D341Med (cell line): ENCODE measurements around the gene DRC7.
"Not testable (repeated sequence)": the region's sequence is repeated elsewhere in the genome, so short reads cannot be mapped to it uniquely, and the experiment has no call there.

Experiments
- DNase-seq: peaks from one replicate; pipeline ENCODE4 v3.0.0; 2012; ENCODE audit warnings: low spot score

The DRC7 gene

DNA sequence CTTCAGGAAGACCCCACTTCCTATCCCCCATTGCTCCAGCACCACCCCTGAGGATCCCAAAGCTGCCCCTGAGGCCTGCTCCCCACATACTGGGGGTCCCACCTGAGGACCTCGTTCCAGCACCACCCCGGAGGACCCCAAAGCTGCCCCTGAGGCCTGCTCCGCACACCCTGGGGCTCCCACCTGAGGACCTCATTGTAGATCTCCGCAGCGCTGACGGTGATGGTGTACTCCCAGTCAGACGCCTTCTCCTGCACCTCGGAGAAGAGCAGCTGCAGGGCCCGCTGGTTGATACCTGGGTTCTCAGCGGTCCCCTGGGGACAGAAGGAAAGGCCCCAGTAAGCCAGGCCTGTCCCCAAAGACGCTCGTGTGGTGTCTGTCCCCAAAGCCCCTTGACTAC lies 67.4 kb downstream of the DRC7 start:
- DNase-seq: no peak

DNA sequence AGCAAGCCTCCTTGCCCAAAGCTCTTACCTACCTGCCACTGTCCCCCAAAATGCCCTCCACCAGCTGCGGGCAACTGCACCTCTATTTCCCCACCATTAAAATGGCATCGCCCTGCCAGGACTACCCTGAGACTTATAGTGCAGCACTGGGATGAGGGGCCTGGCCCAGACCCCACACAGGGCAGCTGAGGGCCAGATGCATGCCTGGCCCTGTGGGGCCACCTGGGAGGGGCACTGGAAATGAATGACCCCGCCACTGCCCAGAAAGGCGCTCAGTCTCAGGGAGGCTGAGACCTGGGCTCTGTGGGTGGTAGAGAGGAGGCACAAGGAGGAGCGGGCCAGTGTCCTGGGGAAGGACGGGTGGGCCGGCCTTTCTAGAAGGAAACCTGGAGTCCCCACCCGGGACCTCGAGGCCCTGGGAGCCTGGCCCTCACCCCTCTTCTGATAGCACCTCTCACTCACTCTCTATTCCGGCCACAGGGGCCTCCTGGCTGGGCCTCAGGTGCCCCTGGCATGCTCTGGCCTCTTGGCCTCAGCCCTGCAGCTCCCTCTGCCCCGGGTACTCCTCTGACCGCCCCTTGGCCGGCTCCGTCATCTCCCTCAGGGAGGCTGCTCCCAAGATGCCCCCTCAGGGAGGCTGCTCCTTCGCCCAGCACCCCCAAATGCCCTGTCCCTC lies 67.9 kb downstream of the DRC7 start:
- no peak for DNase-seq

DNA sequence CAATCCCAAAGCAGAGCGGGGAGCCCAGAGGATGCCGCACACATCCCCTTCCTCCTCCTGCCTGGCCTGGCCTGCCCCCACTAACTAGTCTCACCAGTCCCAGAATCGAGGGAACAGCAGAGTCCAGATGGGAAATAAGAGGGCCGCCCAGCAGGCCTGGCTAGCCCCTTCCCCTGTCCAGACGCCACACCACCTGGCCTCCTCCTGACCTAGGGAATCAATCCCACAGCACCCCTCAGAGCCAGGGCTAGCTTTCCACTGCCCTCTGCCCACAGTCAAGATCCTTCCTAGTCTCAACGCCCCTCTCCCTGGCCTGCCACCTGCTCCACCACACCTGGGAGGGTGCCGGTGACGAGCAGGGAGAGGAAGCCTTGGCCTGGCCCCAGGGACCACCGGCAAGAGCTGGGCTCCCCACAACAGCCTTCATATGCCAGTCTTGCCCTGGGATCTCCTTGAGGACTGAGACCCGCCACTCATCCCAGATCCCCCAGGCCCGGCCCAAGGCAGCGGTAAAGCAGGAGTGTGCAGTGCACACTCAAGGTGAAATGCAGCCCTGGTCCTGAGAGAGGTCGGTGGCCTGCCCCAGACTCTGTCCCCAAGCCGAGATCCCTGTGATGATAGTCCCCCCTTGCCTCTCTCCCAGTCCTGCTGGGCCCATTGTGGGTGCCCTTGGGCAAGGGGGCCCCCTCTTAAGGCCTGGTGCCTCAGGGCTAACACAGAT lies 68.8 kb downstream of the DRC7 start:
- no peak for DNase-seq

DNA sequence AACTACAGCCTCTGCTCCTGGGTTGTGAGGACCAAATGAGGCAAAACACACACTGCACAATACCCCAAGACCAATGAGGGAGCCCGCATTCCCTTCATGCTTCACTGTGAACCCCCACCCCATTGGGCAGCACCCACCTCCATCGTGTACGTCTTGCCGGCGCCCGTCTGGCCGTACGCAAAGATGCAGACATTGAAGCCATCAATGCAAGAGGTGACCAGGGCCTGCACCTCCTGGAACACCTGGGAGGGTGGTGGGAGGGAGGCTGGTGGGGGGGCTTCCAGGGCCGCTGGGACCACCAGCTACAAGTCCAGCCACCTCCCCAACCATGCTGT lies 69.4 kb downstream of the DRC7 start:
- no peak for DNase-seq

DNA sequence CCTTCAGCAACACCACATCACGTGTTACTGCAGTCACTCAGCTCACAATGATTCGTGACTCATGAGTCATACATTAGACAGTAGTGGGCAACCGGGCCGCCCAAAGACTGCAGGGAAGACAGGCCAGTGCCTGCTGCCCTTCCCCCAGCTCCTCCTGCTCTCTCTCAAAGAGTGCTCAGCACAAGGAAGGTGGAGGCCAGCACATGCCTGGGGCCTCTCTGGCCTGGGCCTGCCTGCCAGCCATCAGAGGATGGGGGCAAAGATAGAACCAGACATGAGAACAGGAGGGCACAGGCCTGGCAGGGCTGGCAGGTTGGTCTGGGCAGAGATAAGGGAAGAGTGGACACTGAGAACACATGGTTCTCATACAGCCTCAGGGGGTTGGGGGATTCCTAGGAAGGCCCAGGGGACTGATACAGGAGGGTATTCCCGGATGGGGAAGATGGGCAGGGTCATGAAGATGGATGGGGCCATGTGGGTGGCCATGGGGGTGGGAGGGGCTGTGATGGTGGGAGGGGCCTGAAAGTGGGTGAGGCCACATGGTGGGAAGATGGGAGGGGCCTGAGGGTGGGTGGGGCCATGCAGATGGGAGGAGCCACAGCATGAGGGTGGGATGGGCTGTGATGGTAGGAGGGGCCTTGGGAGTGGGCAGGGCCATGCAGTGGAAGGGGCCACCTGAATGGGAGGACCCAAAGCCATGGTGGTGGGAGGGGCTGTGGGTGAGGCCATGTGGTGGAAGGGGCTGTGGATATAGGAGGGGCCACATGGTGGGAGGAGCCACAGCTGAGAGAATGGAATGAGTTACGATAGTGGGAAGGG lies 69.9 kb downstream of the DRC7 start:
- DNase-seq: peak; percentile 53

DNA sequence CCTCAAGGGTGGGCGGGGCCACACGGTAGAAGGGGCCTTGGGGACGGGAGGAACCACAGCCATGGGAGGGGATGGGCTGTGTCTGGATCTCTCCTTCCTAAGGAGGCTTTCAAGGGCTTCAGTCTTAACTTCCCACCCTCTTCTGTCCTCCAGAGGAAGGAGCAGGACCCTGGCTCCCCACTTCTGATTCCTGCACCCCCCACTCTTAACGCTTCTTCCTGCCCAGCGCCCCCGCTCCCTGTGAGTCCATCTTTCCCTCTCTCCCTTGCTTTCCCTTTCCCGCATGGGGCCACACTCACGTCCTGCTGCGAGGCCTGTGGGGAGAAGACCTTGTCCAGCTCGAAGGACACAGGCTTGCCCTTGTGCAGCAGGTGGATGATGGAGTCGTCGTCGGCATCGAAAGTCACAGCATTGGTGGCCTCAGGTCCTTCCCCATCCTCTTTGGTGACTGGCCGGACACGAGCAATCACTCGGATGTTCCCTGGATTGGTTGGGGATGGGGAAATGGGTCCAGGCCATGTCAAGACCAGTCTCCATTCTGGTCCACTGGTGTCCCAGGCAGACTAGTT lies 70.6 kb downstream of the DRC7 start:
- no peak for DNase-seq

DNA sequence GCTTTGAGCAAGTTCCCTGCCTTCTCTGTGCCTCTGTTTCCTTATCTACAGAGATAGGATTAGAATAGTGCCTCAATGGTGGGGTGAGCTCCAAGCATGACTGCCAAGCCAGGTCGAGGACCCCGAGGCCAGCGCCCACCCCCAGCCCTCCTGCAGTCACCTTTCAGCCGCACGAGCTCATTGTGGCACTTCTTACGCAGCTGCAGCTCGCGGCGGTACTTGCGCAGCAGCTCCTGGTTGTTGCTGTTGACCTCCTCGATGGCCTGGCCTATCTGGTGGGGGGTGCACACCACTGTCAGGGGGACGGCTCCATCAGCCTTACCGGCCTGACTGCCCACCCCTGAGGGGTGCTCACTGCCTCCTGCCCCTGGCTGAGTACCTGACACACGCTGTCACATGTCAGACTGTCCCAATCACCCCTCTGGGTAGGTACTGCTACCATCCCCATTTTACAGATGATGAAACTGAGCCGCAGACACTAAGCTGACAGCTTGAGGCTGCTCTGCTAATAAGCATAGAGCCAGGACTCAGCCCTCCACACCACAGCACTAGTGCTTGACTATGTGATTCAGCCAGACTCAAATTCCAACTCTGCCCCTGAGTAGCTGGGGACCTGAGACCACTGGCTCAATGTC lies 72.2 kb downstream of the DRC7 start:
- DNase-seq: no peak

DNA sequence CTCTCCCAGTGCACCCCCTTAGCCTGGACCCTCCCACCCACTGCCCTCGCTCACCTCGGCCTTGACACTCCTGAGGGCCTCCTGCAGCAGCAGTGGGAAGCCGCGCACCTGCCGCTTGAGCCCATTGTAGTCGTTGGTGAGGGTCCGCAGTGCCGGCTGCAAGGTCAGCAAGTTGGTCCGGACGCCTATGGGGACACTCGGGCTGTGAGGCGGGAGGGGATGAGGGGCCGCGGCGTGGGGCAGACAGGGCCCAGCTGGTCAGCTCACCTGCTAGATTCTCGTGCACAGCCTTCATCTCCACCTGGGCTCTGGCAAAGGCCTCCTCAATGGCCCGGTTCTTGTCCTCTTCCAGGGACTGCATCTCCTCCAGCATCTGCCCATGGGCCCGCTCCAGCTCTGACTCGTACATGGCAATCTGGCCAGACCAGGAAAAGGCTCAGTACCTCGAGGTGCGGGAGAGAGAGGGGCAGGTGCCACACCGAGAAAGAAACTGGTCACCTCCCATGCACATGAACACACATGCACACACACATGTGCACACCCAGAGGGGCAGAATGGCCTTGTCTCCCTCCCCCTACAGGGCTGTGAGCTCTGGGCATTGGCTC lies 75.0 kb downstream of the DRC7 start:
- DNase-seq: no peak

DNA sequence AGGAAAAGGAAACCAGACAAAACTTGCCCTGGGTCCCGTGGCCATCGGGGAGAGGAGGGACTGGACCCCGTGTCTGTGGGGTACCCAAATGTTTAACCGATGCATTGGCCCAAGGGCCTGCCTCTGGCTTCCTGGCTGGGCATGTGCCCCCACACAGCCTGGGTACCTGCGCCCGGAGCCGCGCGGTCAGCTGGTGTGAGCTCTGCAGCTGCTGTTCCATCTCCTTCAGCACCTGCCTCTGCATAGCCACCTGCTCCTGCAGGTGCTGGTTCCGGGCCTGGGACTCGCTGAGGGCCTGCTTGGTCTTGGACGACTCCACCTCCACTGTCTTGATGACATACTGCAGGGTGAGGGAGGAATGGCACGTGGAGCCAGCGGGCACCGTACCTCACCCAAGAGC lies 75.8 kb downstream of the DRC7 start:
- DNase-seq: no peak

DNA sequence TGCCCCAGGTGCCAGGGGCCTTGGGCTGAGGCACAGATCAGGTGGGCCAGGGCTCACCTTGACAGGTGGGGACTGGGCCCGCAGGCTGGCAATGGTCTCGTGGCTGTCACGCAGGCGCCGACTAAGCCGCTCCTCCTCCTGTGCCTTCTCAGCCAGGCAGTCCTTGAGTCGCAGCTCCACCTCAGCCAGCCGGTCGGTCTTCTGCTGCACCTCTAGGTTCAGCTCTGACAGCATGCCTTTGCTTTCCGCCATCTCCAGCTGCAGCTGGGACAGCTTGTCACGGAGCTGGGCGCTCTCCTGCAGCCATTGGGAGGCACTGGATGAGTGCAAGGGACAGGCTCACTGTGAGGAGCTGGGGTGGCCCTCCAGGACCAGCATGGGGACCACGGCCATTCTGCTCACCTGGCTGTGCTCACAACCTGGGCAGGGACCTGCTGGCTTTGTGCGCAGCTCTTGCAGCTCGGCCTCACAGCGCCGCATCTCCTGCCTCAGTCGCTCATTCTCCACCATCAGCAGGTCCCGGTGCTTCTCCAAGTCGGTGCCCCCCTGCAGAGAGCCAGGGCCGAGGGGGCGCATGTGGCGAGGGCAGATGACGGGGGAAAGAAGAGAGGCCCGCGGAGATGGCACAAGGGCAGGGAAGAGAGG lies 76.7 kb downstream of the DRC7 start:
- no peak for DNase-seq

DNA sequence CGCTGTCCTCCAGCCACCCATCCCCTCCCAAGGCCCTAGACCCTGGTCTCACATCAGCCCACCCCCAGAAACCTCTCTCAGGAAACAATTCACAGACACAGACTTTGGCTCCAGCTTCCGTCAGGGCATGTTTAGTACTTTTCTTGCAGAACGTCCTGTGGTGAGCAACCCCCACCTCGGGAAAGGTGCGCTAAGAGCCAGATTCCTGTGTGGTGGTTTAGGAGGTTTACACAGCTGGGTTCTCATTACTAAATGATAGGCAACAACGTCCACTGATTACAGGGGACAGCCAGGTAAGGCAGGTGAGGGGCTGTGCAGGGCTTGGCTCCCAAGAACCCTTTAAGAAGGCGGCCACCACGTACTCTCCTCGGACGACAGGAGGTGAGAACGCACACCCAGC lies 78.4 kb downstream of the DRC7 start:
- no peak for DNase-seq

DNA sequence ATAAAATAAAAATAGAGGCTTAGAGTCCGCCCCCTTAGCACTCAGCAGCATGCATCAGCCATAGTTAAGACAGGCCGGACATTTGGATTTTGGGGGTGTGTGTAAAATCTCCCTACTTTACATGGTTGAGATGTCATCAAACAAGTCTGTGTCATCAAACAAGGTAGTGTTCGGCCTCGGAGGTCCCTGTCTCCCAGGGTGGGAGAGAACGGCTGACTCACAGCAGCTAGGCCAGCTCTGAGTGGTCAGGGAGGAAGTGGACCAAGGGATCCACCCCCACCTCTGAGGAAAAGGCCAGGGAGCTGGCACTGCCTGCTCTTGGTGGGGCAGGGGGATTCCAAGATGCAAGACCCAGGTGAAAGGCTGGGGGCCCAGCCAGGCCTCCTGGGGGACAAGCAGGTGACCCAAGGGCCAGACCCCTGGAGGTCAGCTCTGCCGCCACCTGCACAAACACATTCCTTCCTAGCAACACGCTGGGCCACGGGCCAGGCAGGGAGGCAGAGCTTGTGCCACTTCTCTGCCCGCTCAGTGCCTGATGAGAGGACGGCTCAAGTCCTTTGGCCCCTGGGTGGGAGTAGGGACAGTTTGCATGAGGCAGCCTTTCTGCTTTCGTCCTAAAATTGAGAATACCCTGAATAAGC lies 79.2 kb downstream of the DRC7 start:
- DNase-seq: no peak

DNA sequence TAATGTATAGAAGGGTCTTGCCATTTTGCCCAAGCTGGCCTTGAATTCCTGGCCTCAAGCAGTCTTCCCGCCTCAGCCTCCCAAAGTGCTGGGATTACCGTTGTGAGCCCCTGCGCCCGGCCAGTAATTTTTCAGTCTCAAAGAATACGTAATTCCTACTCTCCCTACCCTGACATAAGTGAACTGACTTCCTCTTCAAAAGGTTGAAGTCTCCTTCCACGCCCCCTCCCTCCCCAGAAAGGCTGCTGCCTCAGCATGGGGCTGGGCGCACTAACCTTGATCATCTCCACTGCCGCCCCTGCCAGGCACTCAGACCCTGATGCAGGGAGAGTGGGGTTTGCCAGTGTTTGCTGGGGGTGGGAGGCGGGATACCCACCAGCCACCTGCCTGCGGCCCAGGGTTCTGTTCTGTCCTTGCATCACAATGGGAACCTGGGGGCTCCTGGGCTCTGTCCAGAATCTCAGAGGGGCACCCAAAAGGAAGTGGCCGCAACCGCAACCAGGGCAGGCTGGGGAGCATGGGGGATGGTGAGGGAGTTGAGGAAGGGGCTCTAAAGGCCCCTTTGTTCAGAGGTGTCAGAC lies 80.2 kb downstream of the DRC7 start:
- no peak for DNase-seq

DNA sequence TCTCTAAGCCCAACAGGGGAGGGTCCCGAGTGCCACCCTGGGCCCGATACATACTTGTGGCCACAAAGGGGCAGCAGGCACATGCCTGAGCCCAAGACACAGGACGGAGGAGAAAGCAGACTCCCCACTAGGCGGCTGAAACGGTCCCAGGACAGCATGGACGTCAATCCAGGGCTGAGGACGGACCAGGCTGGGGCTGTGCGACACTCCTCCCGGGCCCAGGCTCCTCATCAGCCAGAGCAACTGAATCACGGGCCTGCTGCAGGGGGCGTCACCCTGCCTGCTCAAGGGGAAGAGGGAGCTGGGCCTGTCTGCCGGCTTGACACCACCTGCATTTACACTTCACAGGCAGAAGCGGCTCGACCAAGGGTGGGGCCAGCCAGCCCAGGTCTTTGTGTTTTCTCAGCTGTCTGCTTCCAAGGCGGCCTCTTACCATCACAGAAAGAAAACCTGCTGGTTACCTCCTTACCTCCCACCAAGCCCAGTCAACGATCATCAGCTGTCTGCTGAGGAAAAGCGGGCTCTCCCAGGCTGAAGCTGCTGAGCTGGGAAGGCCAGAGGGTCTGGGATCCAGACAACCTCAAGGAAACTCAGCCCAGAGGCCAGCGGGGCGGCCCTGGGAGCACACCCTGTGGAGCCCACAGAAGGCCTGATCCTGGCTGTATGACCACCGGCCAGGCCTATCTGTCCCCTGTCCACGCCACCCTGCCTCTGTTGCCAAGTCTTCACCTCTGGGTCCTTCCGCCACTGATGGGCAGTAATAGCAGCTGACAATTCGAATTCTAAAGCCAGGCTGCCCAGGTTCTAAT lies 81.3 kb downstream of the DRC7 start:
- no peak for DNase-seq

DNA sequence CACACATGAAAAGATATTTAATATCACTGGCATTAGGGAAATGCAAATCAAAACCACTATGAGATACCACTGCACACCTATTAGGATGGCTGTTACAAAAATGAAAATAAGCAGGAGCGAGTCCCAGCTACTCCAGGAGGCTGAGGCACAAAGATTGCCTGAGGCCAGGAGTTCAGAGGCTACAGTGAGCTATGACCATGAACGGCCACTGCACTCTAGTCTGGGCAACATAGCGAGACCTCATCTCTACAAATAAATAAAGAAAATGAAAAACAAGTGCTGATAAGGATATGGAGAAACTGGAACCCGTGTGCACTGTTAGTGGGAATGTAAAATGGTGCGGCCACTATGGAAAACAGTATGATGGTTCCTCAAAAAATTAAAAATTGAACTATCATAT lies 84.1 kb downstream of the DRC7 start:
- no peak for DNase-seq

DNA sequence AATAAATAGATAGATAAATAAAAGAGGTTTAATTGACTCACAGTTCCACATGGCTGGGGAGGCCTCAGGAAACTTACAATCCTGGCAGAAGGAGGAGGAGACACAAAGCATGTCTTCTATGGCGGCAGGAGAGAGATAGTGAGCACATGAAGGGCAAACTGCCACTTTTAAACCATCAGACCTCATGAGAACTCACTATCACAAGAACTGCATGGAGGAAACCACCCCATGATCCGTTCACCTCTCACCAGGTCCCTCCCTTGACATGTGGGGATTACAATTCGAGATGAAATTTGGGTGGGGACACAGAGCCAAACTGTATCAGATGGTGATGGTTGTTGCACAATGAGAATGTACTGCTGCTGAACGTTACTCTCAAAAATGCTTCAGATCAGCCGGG lies 85.2 kb downstream of the DRC7 start:
- DNase-seq: not testable (repeated sequence)

DNA sequence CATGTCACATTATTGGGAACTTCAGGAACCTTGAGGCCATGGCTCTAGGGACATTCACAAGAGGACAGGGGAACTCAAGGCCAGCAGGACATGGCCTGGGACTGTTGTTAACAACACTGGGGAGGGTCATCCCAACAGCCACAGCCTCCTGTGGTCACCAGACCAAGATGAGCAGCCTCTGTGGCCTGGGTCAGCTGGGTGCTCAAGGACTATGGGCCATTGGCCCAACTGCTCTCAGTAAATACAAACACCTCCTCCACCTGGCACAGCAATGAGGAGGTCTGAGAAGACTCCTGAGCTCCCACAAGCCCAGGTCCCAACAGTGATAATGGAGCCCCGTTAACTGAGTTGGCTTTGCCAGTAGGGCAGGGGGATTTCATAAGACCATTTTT lies 86.7 kb downstream of the DRC7 start:
- no peak for DNase-seq
